CD4-positive, alpha-beta T cell treated with Interleukin-21 for 1 hour (primary cell): ENCODE measurements around the gene FBP1.
"Not testable (repeated sequence)": the region's sequence is repeated elsewhere in the genome, so short reads cannot be mapped to it uniquely, and the experiment has no call there.

ENCODE experiments used
- DNase-seq: peaks from one replicate; pipeline ENCODE4 v3.0.0-alpha.2; 2020

The FBP1 gene

DNA sequence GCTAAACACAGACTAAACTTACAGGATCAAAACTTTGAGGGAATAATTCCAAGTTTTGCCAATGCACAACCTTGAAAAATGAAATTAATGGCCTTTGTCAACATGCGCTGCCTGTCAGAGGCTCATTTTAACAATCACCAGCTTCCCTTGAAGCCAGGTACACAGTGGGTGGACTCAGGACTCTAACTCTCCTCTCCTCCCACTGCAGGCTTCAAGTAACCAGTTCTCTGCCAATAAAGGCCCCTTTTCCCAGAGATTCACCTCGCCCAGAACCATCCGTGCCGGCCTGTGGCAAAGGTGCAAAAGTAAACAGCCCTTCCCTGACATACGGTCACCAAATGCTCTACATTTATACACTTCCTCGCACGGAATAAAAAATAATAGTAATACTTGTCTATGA is 27.2 kb downstream of the FBP1 start:
- no peak for DNase-seq

DNA sequence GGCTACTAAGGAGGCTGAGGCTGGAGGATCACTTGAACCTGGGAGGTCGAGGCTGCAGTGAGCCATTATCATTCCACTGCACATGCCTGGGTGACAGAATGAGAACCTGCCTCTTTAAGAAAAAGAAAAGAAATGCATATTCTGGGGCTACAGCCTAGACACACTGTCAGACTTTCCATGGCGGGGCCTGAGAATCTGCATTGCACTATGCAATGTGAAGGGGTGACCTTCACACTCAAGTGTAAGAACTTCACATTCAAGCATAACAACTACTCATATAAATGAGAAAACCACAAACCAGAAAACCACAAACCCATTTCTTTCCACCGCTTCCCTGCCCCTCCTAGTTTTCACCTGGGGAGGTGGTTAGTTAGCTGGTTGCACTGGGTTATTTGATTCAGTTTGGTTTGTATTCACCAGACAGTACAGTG is 27.7 kb downstream of the FBP1 start:
- no peak for DNase-seq

DNA sequence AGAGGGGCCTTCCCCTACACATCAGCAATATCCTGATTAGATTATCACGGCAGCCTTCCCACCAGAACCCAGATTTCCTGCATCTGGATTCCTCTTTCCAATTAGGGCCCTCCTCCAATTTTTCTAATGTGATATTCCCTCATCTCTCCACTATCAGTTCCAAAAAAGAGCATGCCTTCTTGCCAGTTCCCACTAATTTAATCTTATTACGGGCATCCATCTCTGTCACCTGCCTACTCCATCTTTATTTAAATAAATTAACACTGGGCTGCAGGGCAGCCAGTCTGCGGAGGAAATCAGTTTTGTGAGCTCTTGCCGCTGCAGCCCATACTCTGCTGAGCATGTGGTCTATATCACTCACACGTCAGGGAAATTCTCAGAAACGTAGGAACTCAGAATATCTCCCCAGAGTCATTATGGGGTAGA is 29.1 kb downstream of the FBP1 start:
- no peak for DNase-seq

DNA sequence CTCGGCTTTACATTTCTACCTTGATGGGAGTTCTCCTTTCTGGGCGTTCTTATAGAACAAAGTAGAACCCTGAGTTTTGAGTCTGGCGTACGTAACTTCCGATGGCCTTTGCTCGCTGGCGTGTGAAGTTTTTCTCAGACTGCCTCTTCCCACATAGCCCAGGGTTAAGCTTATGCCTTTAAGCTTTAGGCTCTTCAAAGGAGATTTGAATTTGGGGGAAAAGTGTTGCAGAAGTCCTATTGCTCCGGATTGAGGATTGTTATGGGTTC is 32.0 kb downstream of the FBP1 start:
- DNase-seq, result no peak

DNA sequence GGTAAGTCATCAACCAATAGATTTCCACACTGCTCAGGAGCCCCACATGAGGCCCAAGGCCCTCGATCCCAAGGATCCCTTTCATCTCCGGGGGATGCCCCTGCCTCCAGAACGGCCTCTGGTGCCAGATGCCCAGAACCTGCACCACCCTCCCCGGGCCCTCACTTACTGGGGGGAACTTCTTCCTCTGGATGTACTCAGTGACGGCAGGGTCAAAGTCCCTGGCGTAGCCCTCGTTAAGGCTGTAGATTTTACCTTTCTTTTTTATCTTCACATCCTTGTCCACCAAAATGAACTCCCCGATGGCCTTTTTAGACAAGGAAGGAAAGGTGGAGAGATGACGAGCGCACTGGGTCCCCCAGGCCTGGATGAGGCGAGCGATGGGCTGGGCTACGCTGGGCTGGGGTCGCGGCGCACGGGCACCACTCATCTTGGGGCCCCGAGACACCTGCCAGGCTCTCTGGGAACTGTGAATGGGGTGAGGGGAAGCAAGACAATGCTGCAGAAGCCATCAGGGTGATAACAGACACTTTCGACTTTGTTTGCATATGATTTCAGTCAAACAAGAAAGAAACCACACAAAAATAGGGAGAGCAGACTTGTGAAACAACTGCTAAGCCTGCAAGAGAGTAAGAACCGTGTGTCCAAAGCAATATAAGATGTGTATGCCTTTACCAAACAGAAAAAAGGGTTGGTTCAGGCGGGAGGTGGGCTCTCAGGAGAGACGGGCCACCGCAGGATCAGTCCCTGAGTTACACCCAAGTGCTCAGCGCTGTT is 32.5 kb downstream of the FBP1 start:
- DNase-seq, result no peak

DNA sequence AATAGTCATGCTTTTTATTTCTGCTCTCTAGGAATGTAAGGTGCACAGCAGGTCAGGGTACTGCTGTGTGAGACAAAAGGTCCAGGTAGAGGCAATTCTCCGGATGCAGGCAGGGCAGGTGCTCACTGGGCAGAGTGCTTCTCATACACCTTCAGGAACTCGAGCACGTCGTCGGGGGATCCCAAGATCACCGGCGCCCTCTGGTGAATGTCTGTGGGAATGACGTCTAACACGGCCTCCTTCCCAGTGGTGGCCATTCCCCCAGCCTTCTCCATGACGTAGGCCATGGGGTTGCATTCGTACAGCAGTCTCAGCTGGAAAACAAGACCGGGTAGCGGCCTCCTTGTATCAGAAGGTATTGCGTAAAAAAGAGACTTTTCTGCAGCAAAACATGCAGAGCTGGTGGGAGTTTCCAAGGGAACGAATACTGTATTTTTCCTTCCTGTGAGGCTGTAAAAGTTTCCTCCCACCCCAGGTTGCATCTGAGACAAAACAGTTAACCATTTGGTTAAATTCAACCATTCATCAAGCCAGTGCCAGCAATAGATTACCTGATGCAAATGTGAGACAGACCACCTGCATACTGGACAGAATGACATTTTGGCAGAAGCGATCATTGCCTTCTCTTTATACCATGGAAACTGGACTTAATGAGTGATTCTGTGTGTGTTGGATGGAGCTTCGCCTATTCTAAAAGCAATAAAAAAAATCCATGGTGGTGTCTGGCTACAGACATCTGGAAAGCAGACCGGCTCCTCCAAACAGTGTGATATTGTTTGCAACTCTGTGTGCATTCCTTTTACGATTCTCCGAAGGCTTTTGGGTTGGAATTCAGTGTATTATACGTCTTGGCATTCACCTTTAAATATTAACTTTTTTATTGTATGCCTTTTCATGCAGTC is 35.8 kb downstream of the FBP1 start:
- peak; percentile 58 for DNase-seq

DNA sequence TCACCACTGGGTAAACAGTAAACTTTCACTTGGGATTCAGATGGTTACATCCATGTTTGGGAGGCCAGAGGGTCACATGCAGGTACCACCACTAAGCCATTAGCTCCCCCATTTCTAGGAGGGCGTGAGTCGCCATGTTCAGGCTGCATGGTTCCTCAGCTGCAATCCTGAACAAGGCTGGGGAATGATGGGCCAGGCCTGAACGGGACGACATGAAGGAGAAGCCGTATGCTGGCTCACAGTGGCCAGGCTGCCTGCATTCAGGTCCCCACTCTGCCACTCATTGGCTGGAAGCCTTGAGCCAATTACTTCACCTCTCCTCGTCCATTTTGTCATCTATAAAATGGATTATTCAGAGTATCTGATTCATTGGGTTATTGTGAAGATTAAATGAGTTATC is 36.7 kb downstream of the FBP1 start:
- DNase-seq, result no peak

DNA sequence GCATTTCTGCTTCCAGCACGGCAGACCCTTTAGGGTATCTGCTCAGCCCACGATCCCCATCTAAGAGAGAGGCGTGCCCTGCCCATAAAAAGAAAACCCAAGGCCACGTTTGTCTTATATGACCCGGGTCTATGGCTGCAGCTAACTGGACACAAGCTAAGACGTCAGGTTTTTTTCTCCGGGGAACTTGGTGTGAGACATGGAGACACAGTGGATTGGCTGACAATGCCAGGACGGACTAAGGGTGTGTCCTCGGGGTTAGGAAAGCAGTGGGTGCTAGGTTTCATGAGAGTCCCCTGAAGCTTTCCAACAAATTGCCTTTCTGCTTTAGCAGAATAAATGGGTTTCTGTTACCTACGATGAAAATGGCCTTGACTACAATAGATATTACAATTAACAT is 38.6 kb downstream of the FBP1 start:
- no peak for DNase-seq

DNA sequence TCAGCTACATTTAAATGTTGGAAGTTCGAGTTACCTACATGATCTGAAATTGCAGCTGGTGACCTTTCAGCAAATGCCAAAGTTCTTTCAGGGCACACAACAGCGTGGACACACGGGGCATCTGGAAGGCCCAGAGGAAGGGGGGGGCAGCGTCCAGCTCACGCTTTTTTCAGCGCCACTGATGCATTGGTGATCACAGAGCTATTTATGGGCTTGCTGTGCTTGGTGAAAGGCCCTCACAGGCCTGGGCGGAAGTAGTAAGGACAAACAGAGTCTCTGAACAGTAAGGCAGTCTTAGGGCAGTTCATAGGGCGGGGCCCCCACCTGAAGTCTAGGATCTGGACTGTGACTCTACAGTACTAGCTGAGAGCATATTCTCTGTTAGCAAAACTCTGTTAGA is 39.1 kb downstream of the FBP1 start:
- DNase-seq, result no peak

DNA sequence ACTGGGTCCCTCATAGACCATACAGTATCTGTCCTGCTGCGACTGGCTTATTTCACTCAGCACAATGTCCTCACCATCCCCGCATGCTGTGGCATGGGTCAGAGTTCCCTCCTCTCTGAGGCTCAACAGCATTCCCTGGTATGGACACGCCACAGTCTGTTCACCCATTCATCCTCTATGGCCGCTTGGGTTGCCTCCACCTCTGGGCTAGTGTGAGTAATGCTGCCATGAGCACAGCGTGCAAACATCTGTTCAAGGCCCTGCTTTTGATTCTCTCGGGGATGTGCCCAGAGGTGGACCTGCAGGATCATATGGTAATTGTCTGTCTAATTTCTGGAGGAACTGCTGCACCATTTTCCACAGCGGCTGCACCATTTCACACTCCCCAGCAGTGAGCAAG is 40.2 kb downstream of the FBP1 start:
- no peak for DNase-seq

DNA sequence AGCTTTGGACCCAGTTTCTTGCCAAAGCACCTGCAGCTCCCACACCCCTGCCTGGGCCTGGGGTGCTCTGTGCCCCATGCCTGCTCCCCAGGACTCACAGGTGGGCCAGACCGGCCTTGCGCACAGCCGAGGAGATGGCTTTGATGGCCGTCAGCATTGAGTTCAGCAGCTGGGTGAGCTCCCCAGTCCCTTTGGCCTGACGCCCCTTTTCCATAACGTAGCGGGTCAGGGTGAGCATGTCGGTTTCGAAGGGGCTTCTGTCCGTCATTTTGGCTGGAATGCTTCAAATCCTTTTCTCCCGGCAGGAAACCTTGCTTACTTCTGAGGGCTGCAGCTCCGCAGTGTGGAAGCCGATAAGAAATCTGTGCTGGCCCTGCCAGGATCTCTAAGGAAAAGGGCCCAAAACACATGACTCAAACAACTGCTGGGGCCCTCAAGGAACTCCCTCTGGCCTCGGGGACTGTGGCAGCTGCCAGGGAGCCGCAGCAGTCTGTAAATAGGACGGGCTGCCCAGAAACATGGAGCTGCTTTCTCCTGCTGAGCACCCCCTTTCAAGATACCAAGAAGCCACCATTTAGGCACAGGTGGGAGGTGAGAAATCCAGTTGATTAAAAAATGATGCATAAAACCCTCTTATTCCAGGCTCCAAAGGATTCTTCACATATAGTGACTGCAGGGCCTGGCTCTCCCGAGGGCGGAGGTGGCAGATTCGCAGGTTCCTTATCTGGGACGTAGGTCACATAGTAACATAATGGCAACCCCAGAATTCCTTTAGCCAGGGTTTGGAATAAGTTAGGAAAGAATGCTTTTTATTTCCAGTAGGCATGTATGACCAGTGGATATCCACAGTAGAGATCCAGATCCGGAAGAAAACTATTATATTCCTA is 45.6 kb downstream of the FBP1 start, which contains the start of gene FBP2:
FBP2 (minus strand) TSS at position 366 of the 887 bp plus-strand sequence; CDS start at position 268, 98 bp downstream.
- no peak for DNase-seq

DNA sequence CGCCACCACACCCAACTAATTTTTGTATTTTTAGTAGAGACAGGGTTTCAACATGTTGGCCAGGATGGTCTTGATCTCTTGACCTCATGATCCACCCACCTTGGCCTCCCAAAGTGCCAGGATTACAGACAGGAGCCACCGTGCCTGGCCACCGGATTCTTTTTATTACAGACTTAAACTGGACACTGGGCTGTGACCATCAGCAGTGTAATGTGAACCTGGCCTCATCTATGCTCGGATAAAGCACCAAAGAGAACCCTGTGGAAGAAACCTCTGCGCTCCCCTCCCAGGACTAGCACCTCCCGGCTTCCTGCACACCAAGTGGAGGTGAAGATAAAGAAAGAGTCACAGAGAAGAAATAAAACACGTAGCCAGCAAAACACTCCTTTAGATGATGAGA is 46.6 kb downstream of the FBP1 start:
- DNase-seq, result not testable (repeated sequence)

DNA sequence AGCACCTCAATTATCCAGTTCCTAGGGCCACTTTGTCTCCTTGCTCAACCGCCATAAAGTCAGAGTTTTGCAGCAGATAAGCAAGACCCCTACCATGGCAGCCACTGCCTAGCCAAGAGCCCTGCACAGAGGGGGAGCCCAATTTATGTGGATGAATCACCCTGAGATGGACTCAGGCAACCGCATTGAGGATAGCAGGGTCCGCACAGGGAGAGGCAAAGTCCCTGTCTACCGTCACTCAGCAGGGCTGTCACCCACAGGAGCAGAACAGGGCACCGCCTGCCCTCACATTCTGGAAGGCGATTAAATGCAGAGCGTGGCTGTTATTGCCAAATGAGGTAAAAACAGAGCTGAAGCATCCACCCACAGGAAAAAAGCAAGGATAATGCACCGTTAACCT is 47.4 kb downstream of the FBP1 start:
- no peak for DNase-seq

DNA sequence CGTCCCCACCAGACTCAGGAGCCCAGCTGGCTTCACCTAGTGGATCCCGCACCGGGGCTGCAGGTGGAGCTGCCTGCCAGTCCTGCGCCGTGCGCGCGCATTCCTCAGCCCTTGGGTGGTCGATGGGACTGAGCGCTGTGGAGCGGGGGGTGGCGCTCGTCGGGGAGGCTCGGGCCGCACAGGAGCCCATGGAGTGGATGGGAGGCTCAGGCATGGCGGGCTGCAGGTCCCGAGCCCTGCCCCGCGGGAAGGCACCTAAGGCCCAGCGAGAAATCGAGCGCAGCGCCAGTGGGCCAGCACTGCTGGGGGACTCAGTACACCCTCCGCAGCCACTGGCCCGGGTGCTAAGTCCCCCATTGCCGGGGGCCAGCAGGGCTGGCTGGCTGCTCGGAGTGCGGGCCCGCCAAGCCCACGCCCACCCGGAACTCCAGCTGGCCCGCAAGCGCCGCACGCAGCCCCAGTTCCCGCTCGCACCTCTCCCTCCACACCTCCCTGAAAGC is 48.2 kb downstream of the FBP1 start:
- DNase-seq, result not testable (repeated sequence)

DNA sequence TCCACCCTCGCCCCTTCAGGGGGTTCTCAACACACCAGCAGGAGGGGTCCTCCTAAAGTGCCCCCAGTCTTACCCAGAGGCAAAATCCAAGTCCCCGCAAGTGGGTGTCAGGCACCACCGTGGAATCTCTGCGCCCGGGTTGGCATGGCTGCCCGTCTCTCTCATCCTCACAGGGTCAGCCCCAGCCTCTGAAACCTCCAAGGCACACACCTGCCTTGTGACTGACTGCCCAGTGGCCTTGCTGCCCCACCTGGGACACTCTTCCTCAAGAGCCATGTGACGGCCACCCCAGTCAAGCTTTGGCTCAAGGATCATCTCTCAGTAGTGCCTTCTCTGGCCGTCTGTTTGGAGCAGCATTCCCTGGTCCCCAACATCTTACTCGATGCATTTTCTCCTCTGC is 50.6 kb downstream of the FBP1 start:
- DNase-seq, result no peak

DNA sequence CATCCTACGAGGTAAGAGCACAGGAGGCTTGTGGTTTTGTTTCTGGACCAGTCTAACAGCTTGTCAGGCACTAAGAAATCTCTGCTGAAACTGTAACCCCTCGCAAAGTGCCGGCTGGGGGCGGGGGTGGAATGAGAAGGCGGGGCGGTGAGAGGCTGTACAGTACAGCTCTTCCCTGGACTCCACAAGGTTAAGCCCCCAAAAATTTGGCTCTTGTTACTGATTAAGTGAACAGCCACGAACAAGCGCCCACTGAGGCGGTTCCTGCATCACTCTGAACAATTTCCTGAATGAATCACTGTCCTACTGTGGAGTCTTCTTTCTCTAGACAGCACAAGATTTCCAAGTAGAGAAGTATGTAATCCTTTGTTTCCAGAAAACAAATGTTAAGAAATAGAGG is 52.5 kb downstream of the FBP1 start:
- DNase-seq, result no peak

DNA sequence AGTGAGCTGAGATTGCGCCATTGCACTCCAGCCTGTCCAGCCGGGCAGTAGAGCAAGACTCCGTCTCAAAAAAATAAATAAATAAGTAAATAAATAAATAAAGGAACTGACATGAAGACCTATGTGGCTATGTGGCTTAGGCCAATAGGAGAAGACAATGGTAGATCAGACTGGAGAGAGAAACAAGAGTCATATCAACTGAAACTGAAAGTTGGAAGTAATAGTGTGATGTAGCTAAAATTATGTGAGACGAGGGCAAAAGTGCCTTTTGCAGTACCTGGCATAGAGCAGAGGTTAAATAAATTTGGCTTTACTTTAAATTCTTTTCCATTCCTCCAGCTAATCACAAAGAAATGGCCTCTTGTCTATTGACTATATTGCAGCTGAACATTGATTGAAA is 53.0 kb downstream of the FBP1 start:
- DNase-seq, result peak; percentile 1

DNA sequence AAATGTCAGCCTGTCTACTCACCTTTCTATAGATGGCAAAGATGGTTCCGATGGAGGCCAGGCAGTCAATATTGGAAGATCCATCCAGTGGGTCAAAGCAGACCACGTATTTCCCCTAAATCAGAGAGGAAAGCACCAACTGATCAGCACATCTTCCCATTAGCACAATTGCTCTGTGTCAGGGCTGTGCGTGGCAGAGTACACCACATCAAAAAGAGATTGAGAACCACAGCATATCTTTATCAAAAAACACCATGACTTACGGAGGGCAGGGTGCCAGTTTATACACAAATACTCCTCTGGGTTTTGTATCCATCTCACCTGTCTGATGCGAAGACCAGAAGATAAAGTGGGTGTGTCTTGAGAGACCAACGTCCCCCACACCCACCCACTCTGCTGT is 54.8 kb downstream of the FBP1 start:
- peak; percentile 21 for DNase-seq

DNA sequence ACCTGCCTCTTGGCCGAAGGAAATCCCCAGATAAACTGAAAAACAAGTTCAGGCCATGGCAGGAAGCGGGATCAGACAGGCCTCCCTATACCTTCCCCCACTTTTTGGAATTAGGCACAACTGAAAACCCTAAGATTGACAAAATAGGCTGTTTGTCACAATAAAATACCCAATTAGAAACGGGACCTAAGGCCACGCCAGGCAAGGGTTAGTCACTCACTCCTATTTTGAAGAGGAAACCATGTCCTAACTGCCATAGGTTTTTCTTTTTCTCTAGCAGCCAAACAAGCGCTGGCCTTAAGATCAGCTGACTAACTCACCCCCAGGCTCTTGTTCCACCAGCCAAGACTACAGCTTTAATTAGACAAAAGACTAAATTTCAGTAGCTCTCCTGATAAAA is 57.6 kb downstream of the FBP1 start:
- DNase-seq, result no peak

DNA sequence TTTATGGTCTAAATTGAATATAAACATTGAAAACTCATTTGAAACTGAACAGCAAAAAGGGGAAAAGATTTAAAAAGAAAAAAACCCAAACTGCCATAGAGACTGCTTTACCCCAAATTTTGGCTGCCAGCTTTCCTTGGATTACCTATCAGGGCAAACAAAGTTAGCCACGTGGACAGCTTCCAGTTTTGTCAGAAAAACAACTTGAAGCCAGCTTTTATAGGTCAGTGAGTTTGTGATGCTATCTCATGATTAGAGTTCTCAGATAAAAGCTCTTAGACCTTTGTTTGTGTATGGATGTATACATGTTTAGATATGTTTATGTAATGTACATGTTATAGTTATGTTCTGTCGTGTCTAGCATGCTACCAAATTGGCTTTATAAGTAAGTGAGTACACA is 61.7 kb downstream of the FBP1 start:
- DNase-seq, result no peak

DNA sequence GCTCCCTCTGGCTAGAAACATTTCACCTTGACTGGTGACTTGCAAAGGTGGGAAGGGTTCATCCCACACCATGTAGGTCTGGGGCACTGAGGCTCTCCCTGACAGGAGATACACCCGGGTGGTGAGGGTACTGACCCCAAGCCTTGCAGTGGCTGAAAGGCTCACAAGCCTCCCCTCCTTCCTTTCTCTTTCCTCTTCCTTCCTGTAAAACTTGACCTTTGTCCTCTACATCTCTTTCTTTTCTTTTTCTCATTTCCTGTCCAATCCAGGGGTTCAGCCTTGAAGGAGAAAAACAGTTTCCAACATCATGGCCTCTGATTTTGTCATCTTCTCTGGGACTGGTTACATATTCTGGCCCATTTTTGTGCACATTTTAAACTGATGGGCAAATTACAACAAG is 62.3 kb downstream of the FBP1 start:
- no peak for DNase-seq

DNA sequence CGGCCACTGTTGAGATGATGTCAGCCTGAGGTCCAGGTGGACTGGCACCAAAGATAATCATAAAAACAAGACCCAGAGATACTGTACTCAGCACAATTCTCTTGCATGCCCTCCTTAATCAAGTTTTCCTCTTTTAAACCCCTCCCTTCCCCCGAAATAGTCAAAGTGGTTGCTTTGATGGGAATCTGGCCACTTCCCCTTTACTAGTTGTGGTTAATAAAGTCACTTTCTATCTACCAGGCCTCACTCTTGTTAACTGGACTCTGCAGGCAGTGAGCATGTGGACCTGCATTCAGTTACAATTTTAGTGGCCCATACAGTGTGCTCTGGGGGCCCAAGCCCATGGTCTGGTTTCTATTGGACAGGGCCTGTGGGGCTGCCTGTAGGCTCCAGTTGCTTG is 63.2 kb downstream of the FBP1 start:
- DNase-seq, result no peak
